ENCODE measurements around the gene UGT1A3. TPM values are rescaled to one million over a fixed set of nuclear protein-coding genes. Genes with fewer than 3 reads are reported as not detected.

Gene UGT1A3
- total and polyA plus RNA-seq, 10 of the 15 experiments (the other 5 are each of a cell fraction or from before 2014, with no cell fraction given), result not detected

- TF ChIP-seq CBX5 (IDR thresholded peaks at IDR 0.05; ENCODE audit: low read depth), result no peak
- no peak for TF ChIP-seq E2F4 (IDR thresholded peaks at IDR 0.05; ENCODE audit: low read depth, low read length)
- no peak for TF ChIP-seq ZNF217 (IDR thresholded peaks at IDR 0.05)
- TF ChIP-seq HDAC6 (IDR thresholded peaks at IDR 0.05; ENCODE audit: unreplicated experiment), result no peak
Observed at GRCh38 chr2:233756429-233757081, 27.7 kb downstream of the UGT1A3 start (continued).

- intact Hi-C loops (cut with micrococcal nuclease; ENCODE audit: unreplicated experiment), result no loop called here
- no peaks in the 10 kb centered on the region for H3K27me3 ChIP-seq (replicated peaks in 1 of 2; ENCODE audit: control insufficient read depth in 2 of 2, insufficient read depth in 2 of 2, low read length in 1 of 2)
- SMC1A ChIA-PET (ENCODE audit: uncharacterized antibody, unreplicated experiment), result no interaction called here
Observed at GRCh38 chr2:233758141-233758540, 29.3 kb downstream of the UGT1A3 start.

More at GRCh38 chr2:233758141-233758540, 29.3 kb downstream of the UGT1A3 start:
- ChIA-PET POLR2A (no interaction called here), RAD21 (ENCODE audit: unreplicated experiment) (no interaction called here), CTCF (no interaction called here)
- Histone ChIP-seq H4K20me1 (ENCODE audit: control insufficient read depth, insufficient read depth) (no peaks in the 10 kb centered on the region), H3K4me1 (ENCODE audit: control insufficient read depth, insufficient read depth, low read length) (no peaks in the 10 kb centered on the region), H3K27ac (ENCODE audit: control insufficient read depth, insufficient read depth) (no peak overlapping the region), H3K9ac (ENCODE audit: control insufficient read depth, insufficient read depth, low read length) (no peak overlapping the region), H3K9me3 (replicated peaks; ENCODE audit: control insufficient read depth, insufficient read depth, low read length) (no peaks in the 10 kb centered on the region; the same call in 1 of the 3 replicates), H2AFZ (ENCODE audit: control insufficient read depth, low read depth, low read length) (no peak overlapping the region), H3K4me2 (ENCODE audit: control insufficient read depth, insufficient read depth) (no peak overlapping the region), H3K4me3 (no peak overlapping the region), H3K36me3 (ENCODE audit: control insufficient read depth in 2 of 2, insufficient read depth in 2 of 2, low read length in 1 of 2) (no peaks in the 10 kb centered on the region), H3K79me2 (ENCODE audit: control insufficient read depth, insufficient read depth, low read length) (no peaks in the 10 kb centered on the region)
- ATAC-seq (no peak), DNase-seq (ENCODE audit: low read depth, low spot score) (no peak), FAIRE-seq (no peak)
- no peak for TF ChIP-seq EP300 (IDR thresholded peaks at IDR 0.05; ENCODE audit: borderline replicate concordance in 1 of 2, control insufficient read depth in 1 of 2, low read depth in 2 of 2, low read length in 2 of 2)
- TF ChIP-seq BCL3 (IDR thresholded peaks at IDR 0.05; ENCODE audit: borderline replicate concordance, insufficient read depth, low read depth, low read length, poor library complexity, severe bottlenecking), result no peak
- TF ChIP-seq EGR1 (IDR thresholded peaks at IDR 0.05; ENCODE audit: borderline replicate concordance in 1 of 2, low read depth in 2 of 2, low read length in 2 of 2), result no peak
- no peak for TF ChIP-seq ZNF24 (IDR thresholded peaks at IDR 0.05)
- no peak for TF ChIP-seq SKIL (IDR thresholded peaks at IDR 0.05; ENCODE audit: low read depth, poor library complexity, severe bottlenecking)
- in situ Hi-C loops (cut with MboI), result no loop called here
- BruUV-seq (replicated peaks), result no TSS peak

All from GM12878 (cell line).